GM18907 (cell line): ENCODE measurements around the gene GLT1D1.
"Not testable (repeated sequence)": the region's sequence is repeated elsewhere in the genome, so short reads cannot be mapped to it uniquely, and the experiment has no call there.

Experiments used
- ATAC-seq: cut with Tn5 transposase; IDR thresholded peaks from one replicate; pipeline ENCODE4 v1.9.1; 2021; ENCODE audit warnings: mild to moderate bottlenecking, moderate library complexity; ENCODE audit not compliant: unreplicated experiment

Gene GLT1D1

DNA sequence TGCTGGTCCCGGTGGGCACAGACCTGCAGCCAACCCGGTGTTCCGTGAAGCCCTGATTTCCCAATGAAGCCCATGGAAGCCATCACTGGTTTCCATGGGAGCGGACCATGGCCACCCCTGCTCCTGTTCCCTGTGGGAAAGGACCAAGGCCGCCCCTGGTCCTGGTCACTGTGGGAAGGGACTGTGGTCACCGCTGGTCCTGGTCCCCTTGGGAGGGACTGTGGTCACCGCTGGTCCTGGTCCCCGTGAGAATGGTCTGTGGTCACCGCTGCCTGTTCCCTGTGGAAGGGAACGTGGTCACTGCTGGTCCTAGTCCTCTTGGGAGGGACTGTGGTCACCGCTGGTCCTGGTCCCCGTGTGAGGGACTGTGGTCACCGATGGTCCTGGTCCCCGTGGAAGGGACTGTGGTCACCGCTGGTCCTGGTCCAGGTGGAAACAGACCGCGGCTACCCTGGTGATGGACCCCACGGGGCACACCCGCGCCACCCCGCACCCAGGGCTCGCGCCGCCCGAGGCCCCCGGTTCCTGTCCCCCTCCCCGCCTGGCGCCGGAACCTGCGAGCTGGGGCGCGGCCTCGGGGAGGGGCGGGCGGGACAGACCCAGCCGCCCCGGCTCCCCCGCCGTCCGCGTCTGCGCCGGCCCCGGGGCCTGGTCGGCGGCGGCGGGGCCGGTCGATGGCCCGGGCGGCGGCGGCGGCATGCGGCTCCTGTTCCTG is at the start of gene GLT1D1:
Gene GLT1D1, plus strand, starts transcription at position 594 of the 715 bp plus-strand sequence. Its CDS starts 104 bp downstream, at position 698.
- ATAC-seq = no peak

DNA sequence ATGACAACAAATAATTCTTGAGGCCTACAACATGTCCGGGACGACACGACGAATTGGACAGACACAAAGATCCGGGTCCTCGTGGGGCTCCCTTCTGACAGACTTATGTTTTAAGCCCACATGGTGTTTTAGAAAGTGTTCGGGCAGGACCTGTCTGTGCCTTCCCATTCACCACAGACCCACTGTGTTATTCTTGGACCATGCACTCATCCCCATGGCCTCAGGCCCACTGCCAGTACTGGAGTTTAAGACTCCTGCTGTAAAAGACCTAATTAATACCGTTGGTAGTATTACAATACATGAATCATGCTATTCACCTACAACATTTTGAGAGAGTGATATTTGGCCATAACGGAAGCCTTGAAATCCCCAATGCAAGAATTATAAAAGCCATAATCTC is 49.5 kb upstream of the GLT1D1 start:
- ATAC-seq = no peak

DNA sequence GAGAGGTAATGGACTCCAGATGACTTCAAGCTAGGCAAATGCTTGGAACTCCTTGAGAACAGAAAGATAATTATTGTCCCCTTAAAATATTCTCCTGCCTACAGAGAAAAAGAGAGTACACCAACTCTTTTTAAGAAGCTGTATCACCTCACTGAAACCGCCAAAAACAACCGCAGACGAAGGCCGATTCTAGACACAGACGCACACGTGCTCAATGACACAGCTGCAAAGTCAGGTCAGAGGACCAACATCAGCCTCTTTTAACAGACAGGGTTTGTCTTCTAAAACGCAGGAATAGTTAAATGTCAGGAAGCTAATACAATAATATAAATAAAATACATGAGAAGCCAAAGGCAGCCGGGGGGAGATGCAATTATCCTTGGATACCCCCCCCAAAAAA is 48.5 kb upstream of the GLT1D1 start:
- no peak for ATAC-seq

DNA sequence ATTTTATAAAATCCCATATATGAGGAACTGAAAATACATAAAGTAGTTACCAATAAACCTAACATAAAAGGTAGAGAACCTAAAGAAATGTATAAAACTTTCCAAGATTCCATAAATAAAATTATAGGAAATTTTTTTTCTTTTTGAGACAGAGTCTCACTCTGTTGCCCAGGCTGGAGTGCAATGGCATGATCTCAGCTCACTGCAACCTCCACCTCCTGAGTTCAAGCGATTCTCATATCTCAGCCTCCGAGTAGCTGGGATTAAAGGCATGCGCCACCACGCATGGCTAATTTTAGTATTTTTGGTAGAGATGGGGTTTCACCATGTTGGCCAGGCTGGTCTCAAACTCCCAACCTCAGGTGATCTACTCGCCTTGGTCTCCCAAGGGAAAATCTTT is 47.9 kb upstream of the GLT1D1 start:
- not testable (repeated sequence) for ATAC-seq

DNA sequence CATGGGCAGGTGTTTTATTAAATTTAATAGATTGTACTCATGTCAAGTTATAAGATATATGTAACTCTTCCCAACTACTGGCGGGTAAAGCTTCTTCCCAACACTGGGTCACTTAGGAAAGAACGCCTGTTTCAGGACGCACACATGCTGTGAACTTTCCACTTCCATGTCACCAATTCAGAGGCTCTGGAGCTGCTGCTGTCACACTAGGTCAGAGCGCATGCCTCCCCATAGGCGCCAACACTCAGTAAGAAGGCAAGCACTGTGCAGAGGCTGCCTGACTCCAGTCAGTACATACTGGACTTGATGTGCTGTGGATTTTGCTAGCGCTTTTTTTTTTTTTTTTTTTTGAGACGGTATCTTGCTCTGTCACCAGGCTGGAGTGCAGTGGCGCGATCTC is 46.7 kb upstream of the GLT1D1 start:
- no peak for ATAC-seq

DNA sequence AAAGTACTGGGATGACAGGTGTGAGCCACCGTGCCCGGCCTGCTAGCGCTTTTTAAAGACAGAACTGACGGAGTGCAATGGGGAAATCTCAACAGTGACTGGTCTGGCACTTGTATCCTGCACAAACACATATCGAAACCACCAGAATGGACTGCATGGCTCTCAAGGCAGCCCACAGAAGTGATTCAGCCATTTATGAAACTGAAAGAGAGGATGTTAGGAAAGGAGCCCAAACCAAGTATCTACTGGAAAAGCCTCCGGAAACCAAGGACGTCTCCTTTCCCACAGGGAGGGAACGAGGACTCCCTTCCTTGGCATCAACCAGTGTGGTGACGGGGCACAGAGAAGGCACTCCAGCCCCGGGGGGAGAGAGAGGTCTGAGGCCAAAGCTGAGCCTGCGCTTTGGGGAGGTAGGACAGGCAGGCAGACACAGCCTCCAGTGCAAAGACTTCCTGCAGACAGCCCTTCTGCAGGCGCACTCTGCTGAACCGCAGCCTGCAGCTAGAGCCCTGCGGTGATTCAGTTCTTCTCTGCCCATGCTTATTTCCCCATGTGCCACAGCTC is 46.0 kb upstream of the GLT1D1 start:
- no peak for ATAC-seq

DNA sequence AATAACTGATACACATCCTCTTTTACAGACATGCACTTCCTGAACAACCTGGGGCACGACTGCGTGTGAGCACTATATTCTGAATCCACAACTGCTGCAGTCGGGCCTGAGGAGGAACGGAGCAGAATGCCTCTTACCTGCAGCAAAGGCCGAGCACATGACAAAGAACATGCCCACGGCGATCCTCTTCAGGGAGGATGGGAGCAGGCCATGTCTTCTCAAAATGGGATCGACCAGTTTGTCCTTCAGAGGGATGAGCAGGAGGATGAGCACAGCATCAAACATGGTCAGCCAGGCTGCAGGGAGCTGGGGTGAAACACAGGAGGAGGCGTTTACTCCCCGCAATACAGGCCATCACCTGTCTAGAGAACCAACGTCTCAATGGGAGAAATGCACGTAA is 44.6 kb upstream of the GLT1D1 start:
- no peak for ATAC-seq

DNA sequence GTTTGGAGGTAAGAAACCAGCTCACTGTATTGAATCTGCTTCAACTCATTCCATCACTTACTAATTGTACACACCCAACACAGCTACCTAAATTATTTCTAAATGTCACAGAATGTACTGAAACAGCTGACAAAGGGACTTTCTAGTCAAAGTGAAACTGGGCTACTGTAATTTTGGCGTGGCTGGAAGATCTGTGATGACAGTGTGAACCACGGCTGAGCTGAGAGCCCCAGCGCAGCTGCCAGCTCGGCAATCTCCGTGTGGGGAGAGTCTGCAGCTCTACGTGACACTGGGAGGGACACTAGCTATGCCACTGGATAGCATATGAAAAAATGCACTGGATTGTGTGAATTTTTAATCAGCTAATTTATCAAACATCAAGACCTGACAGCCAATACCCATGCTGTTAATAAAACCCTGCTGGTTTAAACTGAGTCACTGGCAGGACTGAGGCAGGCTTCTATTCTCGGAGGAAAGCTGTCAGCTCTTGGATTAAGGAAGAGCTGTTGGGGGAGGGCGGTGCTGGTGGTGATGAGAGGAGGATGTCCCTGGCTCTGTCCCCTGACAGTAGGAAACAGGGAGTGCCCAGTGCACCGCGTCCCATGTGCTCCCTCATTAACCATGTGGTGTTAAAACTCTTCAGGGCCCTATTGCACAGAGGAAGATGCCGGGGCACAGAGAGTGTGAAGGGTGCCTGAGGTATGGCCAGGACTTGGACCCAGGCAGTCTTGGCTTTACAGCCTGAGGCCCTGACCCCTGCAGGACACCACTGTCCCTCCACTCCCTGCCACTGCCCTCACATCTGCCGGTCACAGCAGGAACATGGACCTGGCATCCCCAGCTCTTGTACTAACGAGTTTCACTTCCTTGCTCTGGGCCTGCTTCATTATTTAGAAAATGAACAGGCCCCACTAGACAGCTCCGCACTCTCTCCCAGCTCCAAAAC is 42.8 kb upstream of the GLT1D1 start:
- peak; percentile 89 for ATAC-seq

DNA sequence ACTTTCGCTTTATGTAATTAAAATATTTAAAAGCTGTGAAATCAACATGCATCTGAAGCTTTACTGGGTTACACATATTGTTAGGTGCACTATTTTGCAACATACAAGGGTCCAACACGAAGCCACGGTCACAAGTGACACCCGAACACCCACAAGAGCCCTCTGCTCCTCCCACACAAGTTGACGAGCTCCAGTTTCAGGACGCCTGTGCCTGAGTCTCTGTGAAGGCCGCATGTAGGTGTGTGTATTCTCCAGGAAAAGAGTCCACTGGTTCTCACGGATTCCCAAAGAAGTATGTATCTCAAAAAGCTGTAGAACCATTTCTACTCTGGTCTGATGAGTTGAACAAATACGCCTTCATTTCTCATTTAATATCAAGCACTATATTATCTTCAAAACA is 41.5 kb upstream of the GLT1D1 start:
- no peak for ATAC-seq

DNA sequence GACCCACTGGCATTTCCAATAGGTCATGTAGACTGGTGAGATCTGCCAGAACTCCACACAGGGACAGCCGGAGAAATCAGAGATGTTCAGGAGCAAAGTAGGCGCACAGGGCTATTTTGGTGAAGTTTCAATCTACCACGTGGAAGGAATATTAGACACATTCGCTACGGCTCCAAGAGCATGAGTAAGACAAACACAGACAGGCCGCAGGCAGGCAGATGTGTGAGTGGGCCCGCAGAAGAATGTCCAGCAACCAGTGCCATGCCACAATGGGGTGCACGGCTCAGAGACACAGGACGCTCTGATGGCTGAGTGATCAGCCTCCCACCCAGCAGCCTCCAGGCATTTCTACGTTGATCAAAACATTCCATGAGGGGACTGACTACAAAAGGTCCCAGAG is 39.9 kb upstream of the GLT1D1 start:
- ATAC-seq = no peak

DNA sequence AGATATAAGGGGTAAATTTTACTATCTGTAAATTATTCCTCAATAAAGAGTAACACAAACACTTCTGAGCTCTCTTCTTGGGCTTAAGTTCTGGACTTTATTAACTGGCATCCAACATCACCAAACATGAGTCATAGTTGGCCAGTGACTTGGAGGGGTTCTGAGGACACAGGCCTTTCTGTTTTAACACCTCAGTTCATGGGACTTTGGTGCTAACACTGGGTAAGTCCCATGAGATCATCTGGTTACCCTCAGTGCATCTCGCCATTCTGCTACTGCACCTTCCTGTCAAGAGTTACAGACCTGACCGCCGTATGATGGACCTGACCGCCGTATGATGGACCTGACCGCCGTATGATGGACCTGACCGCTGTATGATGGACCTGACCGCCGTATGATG is 39.4 kb upstream of the GLT1D1 start:
- ATAC-seq = peak; percentile 31

DNA sequence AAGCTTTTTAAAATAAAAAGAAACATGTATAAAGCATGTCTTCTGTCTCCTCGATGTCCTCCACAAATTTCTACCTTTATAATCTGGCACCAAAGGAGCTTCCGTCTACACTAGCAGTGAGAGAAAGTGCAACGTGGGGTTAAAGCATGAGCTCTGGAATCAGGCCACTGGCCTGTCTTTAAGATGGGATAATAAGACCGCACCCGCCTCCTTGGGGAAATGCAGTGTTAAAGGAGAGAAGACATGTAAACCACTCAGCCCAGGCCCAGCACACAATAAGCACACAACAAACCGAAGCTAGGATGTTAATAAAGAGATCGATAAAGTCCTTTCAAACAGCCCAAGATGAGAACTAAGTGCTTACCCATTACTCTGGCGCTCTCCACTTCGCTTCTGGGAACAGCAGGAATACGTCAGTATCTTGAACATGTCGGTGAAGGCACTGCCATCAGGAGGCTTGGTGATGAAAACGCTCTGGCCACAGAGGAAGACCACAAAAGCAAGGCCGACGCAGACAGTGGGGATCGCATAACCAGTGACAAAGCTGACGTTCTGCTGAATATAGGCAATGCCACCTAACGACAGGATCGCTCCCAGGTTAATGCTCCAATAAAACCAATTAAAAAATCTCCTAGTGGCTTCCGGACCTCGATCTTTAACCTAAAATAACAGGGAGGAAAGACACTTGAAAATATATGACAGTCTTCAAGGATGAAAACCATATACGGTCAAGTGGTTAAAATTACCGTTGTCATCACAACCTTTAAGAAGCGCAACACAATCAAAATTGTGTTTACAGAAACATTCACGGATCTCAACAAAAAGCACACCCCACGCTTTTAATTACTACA is 38.6 kb upstream of the GLT1D1 start:
- no peak for ATAC-seq

DNA sequence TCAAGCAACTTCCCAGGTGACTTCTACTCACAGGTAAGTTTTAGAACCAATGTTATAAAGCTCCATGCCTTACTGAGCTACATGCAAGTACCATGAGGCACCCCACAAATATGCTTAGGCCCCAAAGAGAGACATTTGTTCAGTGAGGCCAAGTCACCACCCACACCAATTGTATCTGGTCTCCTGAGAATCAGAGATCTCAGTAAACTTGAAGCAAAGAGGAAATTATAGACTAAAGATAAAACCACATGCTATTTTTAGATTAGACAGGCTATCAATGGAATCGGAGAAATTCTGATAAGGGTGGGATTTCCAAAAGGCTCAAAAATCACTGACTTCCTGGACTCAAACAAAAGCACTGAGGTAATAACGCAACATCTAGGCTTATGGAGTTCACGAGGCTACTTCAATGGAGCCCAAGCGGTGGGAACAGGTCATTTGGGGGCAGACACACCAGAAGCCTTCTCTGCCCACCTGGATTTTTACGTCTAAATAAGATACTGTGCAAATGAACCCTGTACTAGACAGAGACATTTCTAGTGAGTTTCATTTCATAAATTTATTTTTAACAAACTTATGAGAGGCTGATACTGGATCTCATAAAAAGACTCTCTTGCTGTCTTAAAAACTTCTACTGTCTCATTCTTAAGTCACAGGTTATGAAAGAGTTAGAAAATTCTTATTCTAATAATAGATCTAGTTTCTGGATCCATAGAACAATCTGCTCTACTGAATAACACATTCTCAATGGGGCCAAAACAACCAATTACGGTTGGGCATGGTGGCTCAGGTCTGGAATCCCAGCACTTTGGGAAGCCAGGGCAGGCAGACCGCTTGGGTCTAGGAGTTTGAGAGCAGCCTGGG is 37.3 kb upstream of the GLT1D1 start:
- no peak for ATAC-seq

DNA sequence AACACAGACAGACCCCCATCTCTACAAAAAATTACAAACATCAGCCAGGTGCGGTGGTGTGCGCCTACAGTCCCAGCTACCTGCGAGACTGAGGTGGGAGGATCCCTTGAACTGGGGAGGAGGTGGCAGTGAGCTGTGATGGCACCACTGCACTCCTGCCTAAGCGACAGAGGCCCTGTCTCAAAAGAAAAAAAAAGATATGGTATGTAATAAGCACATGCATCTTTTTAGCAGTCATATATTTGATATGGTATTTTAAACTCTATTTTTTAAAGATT is 36.7 kb upstream of the GLT1D1 start:
- no peak for ATAC-seq

DNA sequence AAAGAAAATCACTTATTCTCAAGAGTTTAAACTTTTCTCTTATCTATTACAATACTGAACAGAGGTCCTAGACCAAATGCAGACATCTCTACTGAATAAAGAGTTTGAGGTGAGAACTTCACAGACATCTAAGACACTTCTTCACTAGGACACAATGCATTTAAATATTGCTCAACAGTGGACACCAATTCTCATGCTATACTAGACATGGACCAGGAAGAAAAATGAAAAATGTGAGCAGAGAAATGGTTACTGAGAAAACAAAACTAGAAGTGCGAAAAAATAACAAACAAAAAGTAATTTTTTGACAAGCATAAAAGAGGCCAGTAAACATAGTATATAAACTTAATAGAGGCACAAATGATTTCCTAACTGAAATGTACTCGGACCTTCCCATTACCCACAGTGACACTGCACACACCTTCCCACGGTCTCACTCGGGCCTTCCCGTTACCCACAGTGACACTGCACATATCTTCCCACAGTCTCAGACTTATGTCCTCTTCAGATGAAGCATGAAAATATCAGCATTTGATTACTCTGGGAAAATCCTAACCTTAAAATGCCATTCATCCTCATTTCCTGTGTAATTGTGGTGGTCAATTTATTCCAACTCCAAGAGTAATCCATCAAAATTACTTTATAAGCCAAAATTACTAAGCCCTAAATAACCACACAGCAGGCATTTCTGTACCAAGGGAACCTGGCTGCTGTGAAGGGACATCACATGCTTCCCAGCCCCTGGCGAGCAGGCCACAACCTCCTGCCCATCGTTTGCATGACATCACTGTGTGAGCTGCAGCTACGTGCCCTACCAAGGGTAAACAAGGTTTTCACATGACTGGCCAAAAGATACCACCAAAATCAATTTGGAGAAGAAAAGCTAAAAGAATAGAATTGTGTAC is 35.9 kb upstream of the GLT1D1 start:
- peak; percentile 67 for ATAC-seq

DNA sequence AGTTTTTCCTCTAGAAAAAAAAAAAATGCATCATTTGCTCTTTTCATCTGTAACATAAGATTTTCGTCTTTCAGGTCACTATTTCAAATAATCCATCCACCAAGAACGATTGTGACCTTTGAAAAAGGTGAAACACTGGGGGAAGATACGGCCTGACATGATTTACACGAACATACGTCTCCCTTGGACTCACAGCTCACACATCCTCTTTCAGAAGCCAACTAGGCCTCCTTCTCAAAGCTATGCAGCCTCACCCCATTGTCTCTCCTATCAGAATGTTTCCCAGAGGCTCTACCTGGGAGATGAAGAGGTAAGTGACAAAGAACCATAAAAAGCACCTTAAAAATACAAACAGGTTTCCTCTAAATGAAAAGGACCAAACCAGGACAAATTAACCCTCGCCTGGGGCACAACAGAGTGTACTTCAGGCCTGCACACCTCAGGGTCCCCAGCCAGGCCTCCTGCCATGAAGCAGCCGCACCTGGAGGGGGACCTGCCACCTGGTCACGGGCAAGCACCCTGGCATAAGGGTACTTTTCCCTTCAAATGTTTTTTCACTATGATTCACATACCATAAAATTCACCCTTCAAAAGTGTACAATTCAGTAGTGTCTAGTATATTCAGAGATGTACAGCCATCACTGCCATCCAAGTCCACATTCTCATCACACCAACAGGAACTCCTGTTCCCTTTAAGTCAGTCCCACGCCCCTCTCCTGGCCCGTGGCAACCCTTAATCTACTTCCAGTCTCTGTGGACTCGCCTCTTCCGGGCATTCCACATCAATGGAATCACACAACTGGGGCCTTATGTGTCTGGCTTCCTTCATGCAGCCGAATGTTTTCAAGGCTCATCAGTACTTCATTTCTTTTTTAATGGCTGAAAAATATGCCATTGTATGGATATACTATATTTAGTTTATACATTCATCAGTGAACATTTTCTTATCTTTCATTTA is 34.9 kb upstream of the GLT1D1 start:
- peak; percentile 51 for ATAC-seq

DNA sequence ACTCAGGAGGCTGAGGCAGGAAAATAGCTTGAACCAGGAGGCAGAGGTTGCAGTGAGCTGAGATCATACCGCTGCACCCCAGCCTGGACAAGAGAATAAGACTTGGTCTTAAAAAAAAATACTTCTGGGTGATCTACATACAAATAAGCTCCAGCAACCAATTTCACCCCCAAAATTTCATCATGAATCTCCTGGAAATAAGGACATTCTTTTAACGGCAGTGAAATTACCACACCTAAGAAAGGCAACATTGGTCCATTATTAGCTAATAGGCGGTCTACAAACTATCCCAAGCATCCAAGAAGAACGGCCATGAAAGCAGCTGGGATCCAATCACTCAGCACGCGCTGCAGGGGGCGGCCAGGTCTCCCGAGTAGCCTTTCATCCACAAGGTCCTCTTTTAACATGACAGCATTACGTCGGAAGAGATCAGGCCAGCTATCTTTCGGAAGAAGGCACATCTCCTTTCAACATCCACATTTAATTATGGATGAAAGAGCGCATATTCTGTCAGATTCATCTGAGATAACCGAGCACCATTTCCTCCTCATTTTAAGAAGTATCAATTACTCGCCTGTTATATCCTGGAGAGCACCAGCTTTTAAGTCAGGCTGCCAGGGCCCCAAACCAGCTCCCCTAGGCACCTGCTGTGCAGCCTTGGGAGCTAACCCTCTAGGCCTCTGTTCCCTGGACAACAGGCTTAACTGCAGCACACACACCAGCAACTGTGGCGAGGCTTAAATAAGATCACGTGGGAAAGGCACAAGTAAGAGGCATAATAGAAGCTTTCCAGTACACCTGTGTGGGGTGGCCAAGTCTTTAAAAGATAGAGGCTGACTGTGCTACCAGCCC is 33.8 kb upstream of the GLT1D1 start:
- no peak for ATAC-seq
